GM18505 (cell line): ENCODE data around the gene ZNF3.

Source experiments
- ATAC-seq: cut with Tn5 transposase; IDR thresholded peaks from one replicate; pipeline ENCODE4 v1.9.1; 2021; ENCODE audit not compliant: unreplicated experiment
- POLR2A ChIP-seq: IDR thresholded peaks from 4 replicates; pipeline ENCODE4 v1.6.1; 2011; ENCODE audit warnings: borderline replicate concordance; ENCODE audit not compliant: insufficient read depth, insufficient read length; ENCODE audit errors: extremely low read depth

Gene ZNF3

GRCh38 chr7:100101016-100101862 lies 19.7 kb upstream of the ZNF3 start, which contains the start of the genes AP4M1 and MCM7:
Gene AP4M1 (plus strand): TSS chr7:100101643. CDS start chr7:100101715, 72 bp downstream.
Gene MCM7 (minus strand): TSS chr7:100101397. CDS start chr7:100101294, 103 bp downstream.
- ATAC-seq, result peak; percentile 82
- peak; percentile 53 for TF ChIP-seq POLR2A

DNA sequence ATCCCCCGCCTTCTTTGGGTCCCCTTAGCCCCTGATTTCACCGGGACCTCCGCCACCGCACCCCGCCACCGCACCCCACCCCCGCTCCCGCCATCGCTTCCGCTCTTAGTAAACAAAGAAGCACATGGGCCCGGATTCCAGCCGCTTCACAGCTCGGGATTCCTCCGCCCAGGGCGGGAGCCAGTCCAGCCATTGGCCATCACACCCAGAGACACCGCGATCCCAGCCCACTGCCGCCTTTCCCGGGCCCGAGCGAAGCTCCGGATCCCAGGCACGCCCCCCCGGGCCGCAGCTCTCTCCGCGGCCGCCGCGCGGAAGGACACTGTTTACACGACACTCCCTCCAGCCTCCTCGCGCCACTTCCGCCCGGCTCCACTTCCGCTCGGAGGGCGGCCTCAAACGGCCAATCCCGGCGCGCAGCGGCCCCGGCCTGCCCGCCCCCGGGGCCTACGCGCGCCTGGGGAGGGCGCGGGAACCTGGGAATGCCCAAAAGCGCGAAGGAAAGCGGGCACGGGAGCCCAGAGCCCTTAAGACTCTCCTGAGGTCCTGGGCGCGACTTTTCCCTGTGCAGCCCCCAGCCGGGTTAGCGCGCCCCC lies 19.0 kb upstream of the ZNF3 start:
- peak; percentile 64 for ATAC-seq
- peak; percentile 7 for TF ChIP-seq POLR2A

GRCh38 chr7:100099452-100099851 lies 17.9 kb upstream of the ZNF3 start:
- ATAC-seq, result no peak
- no peak for TF ChIP-seq POLR2A

DNA sequence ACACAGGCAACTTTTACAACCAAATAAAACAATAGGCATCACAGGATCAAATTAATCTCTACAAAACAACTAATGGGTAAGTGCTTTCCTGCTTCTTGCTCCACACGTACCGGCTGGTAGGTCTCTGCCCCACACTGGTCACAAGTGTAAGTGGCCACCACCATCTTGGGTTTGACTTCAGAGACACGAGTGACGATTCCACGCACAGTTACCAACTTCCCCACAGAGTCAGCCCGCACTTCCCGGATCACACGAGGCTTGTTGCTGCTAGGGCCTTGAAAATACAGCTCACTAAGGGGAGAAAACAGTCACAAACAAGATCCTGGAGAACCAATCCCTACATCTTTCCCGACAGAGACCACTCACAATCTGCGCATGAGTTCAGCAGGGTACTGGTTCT lies 17.4 kb upstream of the ZNF3 start:
- ATAC-seq, result no peak
- no peak for TF ChIP-seq POLR2A

GRCh38 chr7:100095704-100096103 lies 14.2 kb upstream of the ZNF3 start:
- ATAC-seq, result no peak
- no peak for TF ChIP-seq POLR2A

GRCh38 chr7:100095289-100095688 lies 13.8 kb upstream of the ZNF3 start:
- no peak for ATAC-seq
- no peak for TF ChIP-seq POLR2A

DNA sequence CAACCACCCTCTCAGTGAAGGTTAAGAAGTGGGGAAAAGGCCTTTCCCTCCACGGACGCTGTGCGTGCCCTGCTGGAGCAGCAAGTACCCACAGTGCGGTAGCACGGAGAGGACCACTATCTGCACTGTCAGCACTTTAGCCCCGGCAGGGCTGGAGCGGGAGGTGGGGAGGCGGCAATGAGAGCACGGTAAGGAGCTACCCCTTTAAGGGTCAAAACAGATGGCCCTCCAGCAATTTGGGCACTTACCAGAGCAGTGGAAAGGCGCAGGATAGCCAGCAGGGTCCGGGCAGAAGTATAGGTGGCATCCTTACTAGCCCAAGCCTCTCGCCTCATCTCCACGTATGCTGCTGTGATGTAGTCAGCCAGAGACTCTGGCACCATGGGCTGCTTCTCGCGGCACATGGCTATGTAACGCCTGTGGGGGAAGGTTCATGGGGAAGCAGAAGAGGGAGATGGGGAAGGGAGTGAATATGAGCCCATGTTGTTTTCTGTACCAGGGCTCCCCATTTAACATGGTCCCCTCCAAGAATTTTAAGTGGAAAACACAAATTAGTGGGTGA lies 12.5 kb upstream of the ZNF3 start:
- no peak for ATAC-seq
- peak; percentile 14 for TF ChIP-seq POLR2A

- no peak for ATAC-seq
- TF ChIP-seq POLR2A, result no peak
These were observed 12.0 kb upstream of the ZNF3 start for GRCh38 chr7:100093498-100093897.

- ATAC-seq, result no peak
- no peak for TF ChIP-seq POLR2A
These were observed 11.5 kb upstream of the ZNF3 start for GRCh38 chr7:100093054-100093453.

DNA sequence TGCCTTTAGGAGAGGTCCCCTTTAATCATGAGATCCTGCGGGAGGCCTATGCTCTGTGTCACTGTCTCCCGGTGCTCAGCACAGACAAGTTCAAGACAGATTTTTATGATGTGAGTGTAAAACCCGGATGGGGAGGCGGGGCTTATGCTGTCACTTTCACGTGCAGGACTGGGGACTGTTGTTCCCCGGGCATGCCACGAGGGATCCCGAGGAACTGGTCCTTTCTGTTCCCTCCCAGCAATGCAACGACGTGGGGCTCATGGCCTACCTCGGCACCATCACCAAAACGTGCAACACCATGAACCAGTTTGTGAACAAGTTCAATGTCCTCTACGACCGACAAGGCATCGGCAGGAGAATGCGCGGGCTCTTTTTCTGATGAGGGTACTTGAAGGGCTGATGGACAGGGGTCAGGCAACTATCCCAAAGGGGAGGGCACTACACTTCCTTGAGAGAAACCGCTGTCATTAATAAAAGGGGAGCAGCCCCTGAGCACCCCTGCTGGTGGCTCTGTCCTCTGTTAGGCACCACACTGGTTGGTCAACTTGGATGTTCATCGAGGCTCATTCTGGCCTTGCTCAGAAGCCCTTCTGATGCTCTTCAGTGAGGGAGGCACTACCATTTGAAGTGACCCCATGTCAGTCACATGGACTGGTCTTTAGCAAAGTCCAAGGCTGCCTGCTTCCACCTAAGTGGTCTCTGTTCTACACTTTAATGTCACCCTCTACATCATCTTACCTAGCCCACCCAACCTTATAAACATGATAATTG lies 10.1 kb upstream of the ZNF3 start:
- TF ChIP-seq POLR2A, result no peak
- no peak for ATAC-seq

DNA sequence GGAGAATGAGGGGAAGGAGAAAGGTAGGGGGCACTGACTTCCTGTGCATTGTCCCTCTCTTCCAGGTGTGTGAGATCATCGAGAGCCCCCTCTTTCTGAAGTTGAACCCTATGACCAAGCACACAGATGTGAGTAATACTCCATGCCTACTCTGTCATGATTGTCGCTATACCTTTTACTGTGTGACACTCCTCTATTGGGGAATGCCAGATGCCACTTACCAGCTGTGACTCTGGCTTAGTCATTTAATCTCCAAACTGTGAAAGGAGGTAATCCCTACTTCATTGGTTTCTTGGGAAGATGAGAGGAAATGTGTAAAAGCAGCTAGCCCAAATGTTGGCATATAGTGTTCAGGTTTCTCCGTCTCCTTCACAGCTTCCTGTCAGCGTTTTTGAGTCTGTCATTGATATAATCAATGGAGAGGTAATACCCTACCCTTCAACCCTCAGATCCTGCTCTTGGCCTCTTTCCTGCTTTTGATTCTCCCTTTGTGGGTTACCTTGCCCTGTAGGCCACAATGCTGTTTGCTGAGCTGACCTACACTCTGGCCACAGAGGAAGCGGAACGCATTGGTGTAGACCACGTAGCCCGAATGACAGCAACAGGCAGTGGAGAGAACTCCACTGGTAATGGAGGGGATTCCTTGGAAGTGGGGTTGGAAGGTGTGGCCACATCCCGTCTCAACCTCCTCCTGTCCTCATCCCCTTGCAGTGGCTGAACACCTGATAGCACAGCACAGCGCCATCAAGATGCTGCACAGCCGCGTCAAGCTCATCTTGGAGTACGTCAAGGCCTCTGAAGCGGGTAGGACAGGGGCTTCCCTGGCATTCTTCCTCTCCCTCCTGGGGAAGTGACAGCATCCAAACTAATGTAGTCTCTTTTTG lies 9.2 kb upstream of the ZNF3 start:
- no peak for ATAC-seq
- no peak for TF ChIP-seq POLR2A

DNA sequence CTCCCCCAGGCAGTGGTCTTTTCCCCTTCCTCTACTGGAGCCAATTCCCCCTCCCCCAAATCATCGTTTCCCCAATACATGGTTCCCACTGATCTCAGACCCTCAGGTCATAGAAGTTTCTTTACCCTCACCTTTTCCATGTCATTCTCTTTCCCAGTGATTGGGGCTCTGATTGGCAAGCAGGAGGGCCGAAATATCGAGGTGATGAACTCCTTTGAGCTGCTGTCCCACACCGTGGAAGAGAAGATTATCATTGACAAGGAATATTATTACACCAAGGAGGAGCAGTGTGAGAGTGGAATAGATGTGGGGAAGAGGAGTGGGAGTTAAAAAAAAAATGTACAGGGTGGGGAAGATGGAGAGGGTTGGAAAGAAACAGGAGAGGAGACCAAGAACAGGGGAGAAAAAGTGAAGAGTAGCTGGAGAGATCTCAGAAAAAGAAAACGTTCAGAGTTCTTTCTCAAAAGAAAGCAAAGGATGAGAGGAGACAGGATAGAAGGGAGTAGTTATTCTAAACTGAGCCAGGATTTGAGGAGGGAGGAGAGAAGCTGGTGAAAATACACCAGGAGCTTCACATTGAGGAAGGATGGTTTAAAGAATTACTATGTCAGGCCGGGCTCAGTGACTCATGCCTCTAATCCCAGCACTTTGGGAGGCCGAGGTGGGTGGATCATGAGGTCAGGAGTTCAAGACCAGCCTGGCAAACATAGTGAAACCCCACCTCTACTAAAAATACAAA lies 8.1 kb upstream of the ZNF3 start:
- TF ChIP-seq POLR2A, result no peak
- no peak for ATAC-seq
